Neural cell (in vitro differentiated cells): ENCODE results near the gene SMC3.
"Not testable (repeated sequence)": the region's sequence is repeated elsewhere in the genome, so short reads cannot be mapped to it uniquely, and the experiment has no call there.

ENCODE experiments used
- EP300 ChIP-seq: fragments of 450-650 bp; conservative IDR thresholded peaks from 2 replicates; pipeline ENCODE4 v1.6.1; 2014; ENCODE audit warnings: antibody characterized with exemption, mild to moderate bottlenecking, moderate library complexity; ENCODE audit not compliant: poor library complexity, severe bottlenecking
- EZH2 ChIP-seq: fragments of 200-600, 300-800 bp; shearing (Covaris generic), sonication (generic); IDR thresholded peaks from 2 replicates; pipeline ENCODE4 v1.6.1; 2014; ENCODE audit warnings: antibody characterized with exemption, low read length, borderline replicate concordance, mild to moderate bottlenecking; ENCODE audit not compliant: insufficient read depth, poor library complexity, severe bottlenecking
- POLR2AphosphoS5 ChIP-seq: IDR thresholded peaks from 2 replicates; pipeline ENCODE4 v1.6.1; 2012
- RAD21 ChIP-seq: fragments of 450-650 bp; conservative IDR thresholded peaks from 2 replicates; pipeline ENCODE4 v1.6.1; 2014; ENCODE audit warnings: antibody characterized with exemption, mild to moderate bottlenecking, moderate library complexity
- REST ChIP-seq: IDR thresholded peaks from 2 replicates; pipeline ENCODE4 v1.6.1; 2012; ENCODE audit warnings: borderline replicate concordance
- SMC3 ChIP-seq: fragments of 450-650 bp; conservative IDR thresholded peaks from 2 replicates; pipeline ENCODE4 v1.6.1; 2014; ENCODE audit warnings: antibody characterized with exemption, mild to moderate bottlenecking, moderate library complexity; ENCODE audit not compliant: poor library complexity
- TAF1 ChIP-seq: IDR thresholded peaks from 2 replicates; pipeline ENCODE4 v1.6.1; 2012; ENCODE audit warnings: low read depth
- TF ChIP-seq, protein P1 (sequence below): fragments of 450-650 bp; IDR thresholded peaks from 2 replicates; pipeline ENCODE4 v1.5.1; 2014; ENCODE audit warnings: antibody characterized with exemption, mild to moderate bottlenecking, moderate library complexity; ENCODE audit not compliant: poor library complexity, severe bottlenecking

GRCh38 chr10:110639046-110639445, 71.6 kb downstream of the SMC3 start:
- TF ChIP-seq, protein P1, sequence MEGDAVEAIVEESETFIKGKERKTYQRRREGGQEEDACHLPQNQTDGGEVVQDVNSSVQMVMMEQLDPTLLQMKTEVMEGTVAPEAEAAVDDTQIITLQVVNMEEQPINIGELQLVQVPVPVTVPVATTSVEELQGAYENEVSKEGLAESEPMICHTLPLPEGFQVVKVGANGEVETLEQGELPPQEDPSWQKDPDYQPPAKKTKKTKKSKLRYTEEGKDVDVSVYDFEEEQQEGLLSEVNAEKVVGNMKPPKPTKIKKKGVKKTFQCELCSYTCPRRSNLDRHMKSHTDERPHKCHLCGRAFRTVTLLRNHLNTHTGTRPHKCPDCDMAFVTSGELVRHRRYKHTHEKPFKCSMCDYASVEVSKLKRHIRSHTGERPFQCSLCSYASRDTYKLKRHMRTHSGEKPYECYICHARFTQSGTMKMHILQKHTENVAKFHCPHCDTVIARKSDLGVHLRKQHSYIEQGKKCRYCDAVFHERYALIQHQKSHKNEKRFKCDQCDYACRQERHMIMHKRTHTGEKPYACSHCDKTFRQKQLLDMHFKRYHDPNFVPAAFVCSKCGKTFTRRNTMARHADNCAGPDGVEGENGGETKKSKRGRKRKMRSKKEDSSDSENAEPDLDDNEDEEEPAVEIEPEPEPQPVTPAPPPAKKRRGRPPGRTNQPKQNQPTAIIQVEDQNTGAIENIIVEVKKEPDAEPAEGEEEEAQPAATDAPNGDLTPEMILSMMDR: not testable (repeated sequence)
- TF ChIP-seq POLR2AphosphoS5, EZH2, REST, EP300, TAF1, SMC3, RAD21: not testable (repeated sequence)
